ENCODE data around the gene CCDC92B. TPM values are rescaled to one million over a fixed set of nuclear protein-coding genes. Genes with fewer than 3 reads are reported as not detected.
"Not testable (repeated sequence)": the region's sequence is repeated elsewhere in the genome, so short reads cannot be mapped to it uniquely, and the experiment has no call there.

Gene CCDC92B
- polyA plus RNA-seq, 10 donors, result 0.07 to 0.27 (median 0.16) TPM; not detected in 2

DNA sequence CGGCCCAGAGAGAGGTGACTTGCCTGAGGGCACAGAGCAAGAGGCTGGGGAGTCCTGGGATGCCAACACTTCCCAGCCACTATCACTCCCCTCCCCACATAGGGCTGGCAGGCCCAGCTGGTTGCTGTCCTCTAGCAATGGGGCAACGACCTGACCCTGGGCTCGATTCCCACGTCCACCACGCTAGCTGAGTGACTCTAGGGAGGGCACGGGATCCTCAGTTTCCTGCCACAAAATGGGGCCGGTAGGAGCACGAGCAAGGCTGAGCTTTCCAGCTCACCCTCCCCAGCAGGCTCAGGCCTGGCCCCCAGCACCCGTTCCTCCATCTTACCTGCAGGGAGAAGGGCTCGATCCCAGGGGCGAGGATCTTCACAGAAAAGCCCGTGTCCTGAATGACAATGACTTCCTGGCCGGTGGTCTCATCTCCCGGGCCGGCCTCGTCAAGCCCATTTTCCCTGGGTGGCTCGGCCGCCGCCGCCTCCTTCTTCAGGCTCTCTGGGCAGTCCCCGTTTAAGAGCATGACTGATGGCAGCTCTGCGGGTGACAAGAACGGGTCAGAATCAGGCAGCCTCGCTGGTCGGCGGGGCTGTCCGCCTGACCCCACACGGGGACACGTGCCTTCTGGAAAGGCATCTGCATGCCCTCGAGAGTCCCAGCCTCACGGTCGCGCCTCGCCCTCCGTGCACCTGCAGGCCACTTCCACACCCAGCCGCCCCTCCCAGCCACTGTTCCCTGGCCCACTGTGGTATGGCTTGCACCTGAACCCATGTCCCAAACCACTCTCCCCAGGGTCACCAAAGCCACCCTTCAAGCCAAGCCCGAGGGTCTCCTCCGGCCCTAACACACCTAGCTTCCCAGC lies 45.2 kb downstream of the CCDC92B start:
- no peak for DNase-seq

DNA sequence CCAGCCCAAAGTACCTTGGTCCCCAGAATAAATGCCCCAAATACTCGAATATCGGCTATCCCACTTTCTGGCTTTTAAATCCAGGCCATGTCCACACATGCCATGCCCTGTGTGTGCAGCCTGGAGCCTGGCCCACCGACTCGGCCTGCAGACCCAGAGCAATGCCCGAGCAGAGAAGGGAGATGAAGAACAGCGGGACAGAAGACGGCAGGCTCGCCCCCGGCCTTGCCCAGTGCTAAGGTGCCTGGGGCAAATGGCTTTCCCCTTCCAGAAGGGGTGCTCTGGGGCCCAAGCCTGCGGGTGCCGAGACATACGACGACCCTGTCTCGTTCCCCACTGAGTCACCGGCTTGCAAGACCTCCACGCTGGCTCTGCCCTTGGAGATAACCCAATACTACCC lies 45.8 kb downstream of the CCDC92B start:
- DNase-seq, result no peak

DNA sequence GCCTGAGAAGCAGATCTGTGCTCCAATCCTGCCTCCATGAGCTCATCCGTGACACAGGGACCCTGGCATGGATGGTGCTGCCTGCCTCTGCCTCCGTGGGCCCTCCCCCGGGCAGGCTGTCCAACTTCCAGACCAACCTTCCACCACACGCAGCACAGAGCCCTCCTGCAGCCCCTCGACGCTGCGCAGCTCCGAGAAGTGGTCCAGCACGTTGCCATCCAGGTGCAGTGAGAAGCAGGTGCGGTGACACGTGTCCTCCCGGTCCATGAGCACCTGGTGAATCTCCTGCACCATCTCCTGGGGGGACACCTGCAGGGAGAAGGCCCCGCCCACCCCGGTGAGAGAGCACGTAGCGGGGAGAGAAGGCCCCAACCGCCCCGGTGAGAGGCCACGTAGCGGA lies 46.3 kb downstream of the CCDC92B start:
- no peak for DNase-seq

DNA sequence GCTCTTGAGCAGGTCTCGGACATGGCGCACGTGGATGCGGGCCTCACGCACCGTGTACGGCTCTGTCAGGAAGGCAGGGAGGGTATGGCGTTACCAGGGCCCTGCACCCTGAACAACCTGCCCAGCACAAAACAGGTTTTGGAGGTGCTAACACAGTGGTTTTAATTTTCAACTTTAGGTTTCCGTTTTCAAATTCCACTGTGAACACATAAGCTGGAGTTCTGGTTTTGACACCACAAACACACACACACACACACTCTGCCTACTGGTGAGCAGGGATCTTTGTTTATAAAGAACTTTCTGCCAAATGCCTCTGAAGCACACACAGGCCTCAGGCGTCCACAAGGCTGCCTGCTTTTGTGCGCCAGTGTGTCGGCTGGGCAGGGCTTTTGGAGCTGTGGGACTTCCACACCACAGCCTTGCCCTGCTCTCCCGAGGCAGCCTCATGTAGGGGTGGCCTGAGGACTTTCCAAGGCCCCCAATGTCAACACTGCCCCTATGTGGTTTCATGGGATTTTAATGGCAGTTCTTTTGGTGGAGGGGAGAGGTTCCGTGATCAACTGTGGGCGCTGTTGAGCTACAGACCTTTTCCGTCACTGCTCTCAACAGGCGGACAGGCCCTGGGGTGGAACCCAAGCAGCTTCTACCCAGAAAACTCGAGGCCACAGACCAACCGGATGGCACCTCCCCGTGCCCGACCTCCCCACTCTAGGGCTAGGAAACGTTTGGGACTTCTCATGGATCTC lies 47.3 kb downstream of the CCDC92B start:
- no peak for DNase-seq

DNA sequence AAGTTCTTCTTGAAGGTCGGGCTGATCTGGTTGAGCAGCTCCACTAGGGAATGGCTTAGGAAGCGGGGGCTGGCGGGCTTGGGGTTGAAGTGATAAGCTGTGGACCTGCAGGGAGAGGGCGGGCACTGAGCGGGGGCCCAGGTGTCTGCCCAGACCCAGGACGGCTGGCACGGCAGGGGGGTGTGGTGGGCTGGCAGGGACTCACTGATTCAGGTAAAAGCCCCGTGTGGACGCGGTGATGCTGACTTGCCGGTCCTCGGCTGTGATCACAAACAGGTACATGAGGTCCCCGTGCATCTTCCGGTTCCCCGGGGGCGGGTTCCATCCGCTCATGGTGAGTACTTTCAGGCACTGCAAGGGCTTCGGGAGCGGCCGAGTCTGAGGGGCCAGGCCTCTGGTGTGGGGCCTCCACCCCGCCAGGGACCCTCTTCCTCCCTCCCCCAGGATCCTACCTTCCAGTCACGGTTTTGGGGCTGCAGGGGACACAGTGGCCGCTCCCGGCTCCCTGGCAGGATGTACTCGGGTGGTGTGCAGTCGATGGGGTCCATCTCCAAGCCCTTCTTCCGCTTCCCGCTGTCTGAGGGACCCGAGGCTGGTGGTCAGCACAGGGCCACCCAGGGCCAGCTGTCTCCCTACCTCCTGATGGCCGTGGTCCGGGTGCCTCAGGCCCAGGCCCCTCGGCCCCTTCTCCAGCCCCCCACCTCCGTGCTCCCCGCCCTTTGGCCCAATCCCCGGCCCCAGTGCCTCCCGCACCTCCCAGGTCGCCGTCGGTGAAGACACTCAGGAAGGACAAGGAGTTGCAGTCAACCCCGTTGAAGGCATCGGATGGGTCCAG lies 48.1 kb downstream of the CCDC92B start:
- no peak for DNase-seq

DNA sequence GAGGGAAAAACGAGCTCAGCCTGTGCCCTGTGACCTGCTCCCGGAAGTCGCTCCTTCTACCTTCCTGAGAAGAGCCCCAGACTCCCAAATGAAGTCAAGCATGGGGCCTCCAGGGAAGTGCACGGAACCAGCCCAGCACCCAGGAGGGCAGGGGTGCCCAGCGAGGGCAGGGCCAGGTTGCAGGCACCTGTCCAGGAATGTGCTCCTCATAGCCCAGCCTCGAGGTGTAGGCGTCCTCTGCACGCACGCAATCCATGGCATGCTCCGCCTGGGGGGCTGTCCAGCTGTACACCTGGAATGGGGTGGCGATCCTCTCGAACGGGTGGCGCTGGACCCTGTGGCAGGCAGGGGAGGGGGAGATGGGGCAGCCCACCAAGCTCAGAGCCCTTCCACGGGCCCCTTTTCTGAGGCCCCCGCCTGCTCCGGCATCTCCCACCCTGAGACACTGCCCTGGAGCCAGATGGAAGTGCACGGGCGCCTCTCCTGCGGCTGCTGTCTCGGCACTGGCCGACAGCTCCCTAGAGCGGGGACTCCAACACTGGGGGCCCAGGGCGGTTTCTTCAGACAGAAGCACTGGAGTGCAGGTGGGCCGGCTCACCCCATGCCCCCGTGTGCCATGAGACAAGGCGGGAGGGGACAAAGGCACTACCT lies 48.8 kb downstream of the CCDC92B start:
- no peak for DNase-seq

DNA sequence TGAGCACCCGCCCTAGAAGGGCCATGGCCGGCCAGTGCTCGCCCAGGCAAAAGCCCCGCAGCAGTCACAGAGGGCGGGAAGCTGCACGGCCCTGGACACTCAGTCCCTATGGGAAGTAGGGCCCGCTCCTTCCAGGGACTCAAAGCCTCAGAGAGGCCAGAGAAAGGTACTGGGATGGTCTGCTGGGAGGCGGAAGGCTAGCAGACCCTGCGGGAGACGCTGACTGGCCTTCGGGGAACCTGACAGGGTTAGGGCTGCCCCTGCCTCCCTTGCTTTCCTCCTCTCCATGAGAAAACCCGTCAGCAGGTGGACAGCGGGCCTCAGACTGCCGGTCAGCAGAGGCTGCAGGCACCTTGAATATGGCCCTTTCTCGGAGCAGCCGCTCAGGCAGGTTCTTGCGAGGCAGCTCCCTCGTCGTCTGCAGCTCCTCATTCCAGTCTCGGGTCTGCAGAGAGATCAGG lies 49.4 kb downstream of the CCDC92B start:
- DNase-seq, result no peak

DNA sequence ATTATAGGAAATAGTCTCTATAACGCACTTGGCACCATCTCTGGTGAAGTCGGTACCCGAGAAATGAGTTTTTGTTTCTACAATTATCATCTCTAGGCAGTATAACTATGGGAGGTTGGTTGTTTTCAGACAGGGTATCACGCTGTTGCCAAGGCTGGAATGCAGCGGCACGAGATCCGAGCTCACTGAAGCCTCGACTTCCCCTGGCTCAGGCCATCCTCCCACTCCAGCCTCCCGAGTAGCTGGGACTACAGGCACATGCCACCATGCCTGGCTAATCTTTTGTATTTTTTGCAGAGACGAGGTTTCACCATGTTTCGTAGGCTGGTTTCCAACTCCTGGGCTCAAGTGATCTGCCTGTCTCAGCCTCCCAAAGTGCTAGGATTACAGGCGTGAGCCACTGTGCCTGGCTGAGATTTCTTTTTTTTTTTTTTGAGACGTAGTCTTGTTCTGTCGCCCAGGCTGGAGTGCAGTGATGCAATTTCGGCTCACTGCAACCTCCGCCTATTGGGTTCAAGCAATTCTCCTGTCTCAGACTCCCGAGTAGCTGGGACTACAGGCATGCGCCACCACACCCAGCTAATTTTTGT lies 50.1 kb downstream of the CCDC92B start:
- DNase-seq, result not testable (repeated sequence)

DNA sequence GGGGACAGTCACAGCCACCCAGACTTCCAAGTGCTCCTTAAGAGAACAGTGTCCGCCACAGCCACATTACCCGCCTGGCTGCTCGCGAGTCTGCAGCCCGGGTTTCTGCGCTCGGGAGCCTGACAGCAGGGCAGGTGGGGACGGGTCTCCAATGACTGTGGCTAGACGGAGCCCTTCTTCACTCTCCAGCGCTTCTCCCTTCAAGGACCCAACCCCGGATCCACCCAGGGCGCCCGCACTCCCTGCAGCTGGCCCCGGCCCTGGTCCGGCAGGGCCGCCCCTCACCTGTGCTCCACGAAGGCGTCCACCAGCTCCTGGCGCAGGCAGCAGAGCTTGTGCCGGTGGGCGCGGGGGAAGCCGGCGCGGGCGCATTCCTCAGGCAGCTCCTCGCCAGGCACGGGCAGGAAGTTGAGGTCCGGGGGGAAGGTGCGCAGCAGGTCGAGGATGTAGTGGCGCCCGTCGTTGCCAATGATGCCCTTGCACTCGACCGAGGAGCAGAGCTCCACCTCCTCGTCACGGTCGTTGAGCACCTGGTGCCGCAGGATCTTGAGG lies 51.8 kb downstream of the CCDC92B start:
- DNase-seq, result no peak

DNA sequence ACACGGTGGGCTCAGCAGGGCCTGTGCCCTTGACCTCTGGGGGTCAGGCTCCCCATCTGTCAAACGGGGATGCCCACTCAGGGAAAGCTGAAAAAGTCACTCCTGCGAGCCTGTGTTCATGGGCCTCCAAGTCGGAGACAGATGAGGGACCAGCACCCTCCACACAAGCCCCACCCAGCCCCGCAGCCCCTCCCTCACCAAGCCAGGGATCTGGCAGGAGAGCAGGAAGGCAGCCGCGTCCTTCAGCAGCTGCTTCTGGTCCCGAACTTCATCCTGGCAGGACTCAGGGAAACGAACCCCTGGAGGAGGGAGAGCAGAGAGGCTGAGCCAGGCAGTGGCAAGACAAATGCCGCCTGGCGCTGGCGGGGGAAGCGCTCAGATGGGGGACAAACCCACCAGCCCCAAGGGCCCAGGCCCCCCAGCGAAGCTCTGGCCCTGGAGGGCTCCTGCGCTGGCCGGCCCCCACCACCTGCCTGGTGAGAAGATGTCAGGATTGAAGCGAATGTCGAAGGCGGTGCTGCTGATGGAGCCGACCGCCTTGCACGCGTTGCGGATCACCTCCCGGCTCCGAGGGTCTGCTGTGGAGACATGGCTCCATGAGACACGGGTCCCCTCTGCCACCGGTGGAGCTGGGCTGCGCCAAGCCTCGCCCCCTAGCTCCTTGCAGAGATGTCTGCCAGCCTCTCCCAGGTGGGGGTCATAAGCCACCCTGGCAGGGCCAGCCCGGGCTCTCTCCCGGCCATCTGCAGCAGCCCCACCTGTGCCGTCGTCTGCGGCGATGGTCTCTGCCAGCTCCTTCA lies 53.3 kb downstream of the CCDC92B start:
- no peak for DNase-seq

DNA sequence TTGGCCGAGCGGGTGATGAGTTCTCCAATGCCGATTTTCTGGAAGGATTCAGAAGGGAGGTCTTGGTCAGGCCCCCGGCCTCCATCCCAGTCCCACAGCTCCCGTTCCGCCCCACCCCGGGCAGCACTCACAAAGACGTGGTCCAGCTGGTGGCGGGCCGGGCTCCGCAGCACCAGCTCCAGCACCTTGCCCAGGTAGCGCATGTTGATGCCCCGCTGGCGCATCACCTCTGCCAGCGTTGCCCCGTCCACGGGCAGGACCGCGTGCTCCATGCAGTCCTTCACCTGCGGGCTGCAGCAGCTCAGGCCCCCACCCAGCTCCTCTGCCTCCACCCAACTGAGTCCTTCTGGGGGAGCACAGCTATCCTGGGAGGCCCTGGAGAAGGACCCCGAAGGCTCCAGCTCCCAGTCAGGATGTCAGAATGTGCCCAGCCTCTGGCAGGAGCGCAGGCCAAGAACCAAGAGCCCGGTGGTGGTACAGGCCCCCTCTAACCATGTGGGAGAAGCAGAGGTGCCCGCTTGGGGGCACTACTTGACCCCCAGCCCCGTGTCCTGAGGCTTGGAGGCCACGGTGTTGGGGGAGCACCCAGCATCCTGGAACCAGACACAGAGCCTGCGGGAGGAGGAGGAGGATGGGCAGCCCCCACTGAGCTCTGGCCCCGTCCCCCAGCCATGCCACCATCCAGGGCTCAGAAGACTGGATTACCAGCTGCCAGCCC lies 54.0 kb downstream of the CCDC92B start:
- no peak for DNase-seq

DNA sequence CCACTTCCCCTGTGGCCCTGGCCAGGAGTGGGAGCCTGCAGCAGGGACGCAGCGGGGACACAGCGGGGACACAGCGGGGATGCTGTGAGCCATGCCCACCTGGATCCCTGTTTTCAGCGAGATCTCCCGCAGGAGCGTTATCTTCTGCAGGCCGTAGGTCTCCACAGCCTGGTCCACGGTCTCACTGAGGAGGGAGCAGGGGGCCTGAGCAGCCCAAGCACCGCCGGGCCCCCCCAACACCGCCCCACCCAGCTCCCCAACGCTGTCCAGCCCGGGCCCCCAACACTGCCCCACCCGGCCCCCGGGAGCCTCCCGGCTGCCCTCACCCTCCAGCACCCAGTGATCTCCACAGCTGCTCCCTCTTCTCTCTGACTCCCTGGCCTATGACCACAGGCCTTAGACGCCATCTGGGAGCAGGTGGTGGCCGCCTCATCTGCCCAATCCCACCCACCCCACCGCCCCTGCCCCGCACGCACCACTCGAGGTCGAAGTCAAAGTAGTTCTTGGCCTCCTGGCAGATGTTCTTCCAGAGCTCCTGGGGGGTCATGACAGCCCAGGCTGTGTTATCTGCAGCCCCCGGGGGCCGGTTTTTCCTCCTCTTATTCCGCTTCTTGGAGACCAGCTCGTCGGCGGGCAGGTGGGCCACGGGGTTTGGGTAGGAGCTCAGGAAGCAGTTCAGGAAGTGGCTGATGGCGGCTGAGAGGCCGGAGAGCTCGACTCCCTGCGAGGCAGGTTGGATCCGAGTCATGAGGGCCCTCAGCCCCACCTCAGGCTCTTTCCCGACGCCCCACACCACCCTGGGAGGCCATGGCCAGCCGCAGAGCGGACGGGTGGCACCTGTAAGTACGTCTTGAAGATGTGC lies 54.8 kb downstream of the CCDC92B start:
- DNase-seq, result no peak

DNA sequence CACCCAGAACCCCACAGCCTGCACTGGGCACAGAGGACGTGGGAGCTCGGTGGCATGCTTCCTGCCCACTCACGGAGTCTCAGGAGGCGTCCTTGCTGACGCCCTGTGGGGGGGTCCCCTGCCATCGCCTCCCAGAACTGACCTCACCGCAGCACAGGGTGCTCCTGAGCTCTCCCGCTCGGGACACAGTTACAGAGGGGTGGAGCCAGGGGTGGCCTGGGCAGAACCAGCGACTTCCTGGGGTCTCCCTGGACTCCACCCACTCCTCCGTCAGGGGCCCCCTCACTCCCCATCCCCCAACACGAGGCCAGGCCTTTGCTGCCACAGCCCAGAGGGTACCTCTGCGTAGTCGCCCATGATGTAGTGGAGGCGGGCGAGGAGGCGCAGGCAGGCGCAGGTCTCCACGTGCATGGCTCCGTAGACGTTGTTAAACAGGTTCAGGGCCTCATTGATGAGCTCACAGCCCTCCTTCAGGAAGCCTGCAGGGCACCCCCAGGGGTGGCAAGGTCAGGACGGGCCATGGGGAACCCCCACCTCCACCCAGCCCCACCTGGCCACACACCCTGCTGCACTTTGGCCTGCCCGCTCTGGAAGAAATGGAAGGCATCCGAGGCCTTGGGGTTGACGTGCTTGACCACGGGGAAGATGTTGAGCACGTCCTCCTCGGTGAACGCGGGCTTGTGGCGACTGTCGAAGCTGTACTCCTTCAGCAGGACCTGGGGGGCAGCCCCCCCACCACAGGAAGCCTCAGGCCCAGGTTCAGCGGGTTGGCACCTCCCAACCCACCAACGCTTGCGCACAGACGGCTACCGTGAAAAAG lies 55.7 kb downstream of the CCDC92B start:
- DNase-seq, result no peak

DNA sequence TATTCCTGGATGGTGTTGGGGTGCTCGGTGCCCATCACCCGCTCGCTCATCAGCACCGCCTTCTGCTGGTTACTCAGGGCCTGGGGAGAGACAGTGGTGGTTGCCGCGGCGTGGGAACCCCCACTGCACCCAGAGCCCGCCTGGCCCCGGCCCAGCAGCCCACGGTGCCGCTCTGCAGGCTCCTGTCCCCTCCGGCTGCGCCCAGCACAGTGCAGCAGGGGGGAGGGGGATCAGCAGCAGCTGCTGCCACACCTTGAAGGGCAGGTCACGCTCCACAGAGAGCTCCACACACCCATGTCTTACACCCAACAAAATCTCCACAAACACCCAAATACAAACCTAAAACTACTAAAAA lies 56.7 kb downstream of the CCDC92B start:
- DNase-seq, result no peak

DNA sequence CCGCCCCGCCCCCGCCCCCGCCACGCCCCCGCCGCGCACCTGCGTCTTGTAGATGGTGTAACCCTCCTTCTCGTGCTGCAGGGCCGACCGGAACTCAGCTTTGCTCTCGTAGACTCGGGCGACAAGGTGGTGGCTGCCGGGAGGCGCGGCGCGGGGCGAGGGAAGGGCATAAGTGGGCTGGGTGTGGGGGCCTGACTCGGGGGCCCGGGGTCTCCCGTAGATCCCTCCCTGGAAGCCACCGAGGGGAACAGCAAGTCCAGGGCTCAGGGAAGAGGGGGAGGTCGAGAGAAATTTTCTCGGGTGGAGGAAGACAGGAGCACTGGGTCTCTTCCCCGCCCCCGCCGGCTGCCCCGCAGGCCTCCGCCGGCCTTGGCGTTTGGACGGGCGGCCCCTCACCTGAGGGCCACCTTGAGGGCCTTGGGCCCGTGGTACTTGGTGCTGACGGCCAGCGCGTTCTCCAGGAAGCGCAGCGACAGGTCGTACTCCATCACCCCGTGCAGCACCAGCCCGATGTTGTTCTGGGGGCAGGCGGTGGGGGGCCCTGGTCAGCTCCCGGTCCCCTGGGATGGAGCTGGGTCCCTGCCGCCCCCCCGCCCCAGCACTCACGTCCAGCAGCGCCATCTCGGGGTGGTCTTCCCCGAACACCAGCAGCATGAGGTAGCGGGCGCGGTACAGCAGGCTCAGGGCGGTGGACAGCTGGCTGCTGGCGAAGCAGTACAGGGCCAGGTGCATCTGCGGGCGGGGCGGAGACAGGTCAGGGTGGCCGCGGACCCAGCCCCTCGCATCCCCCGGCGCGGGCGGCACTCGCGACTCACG lies 57.3 kb downstream of the CCDC92B start:
- no peak for DNase-seq

DNA sequence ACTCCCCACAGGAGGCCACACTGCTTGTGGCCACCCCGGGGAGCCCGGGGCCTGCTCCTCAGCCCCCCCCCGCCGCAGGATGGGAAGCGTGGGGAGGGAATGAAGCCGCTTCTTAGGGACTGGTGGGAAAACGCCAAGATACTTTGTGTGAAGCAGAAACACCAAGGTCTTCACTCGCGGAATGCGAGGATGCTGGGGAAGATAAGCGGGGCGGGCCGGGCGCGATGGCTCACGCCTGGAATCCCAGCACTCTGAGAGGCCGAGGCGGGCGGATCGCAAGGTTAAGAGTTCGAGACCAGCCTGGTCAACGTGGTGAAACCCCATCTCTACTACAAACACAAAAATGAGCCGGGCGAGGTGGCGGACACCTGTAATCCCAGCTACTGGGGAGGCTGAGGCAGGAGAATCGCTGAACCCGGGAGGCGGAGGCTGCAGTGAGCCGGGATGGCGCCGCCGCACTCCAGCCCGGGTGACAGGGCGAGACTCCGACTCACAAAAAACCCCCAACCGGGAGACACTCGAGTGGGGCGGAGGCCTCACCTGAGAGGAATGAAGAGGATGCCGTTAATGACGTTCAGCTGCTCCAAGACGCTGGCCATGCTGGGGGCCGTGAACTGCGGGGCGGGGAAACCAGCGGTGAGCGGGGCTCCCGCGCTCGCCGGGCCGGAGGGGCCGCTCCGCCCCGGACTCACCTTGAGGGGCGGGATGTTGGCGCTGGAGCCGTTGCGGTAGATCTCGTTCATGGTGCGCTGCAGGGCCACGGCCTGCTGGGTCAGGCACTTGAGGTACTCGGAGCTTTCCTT lies 58.2 kb downstream of the CCDC92B start:
- no peak for DNase-seq
